Naive thymus-derived CD4-positive, alpha-beta T cell (primary cell): ENCODE measurements around the gene AGO1. TPM values are rescaled to one million over a fixed set of nuclear protein-coding genes. Genes with fewer than 3 reads are reported as not detected.

Experiments used
- polyA plus RNA-seq, 2 donors: library from polyadenylated mRNA; unstranded; fragments of 300-500 nt; fragmentation: Illumina TruSeq; gene quantifications; one replicate each; pipeline ENCODE4 v1.2.3, GENCODE V29; 2021
- total RNA-seq, 6 experiments: library from RNA in 5 of 6; stranded (reverse) in 5 of 6; gene quantifications; 1 replicate in 5 of 6; 2 replicates in 1 of 6; pipeline ENCODE4 v1.2.3 and lab custom pipeline; 2021 to 2026

Gene AGO1
- total and polyA plus RNA-seq, 7 experiments from 2014 or later = 8.9 to 28.0 (median 26.8) TPM

Other genes with a start within 250 kb of the AGO1 start
- 10 to 100 TPM; 20.4 to 93.5 (median 23.5) TPM for gene PSMB2, start 241.7 kb upstream of the AGO1 start, total RNA-seq
- gene PSMB2, start 241.7 kb upstream of the AGO1 start, polyA plus RNA-seq = 10 to 100 TPM; 46.6 to 62.6 TPM
- gene C1orf216, start 164.3 kb upstream of the AGO1 start, total RNA-seq = 10 to 100 TPM in 1 of 5 experiments, 1 to 10 TPM in 4; 3.2 to 15.2 (median 4.6) TPM
- 1 to 10 TPM; 3.6 to 5.5 TPM for gene C1orf216, start 164.3 kb upstream of the AGO1 start, polyA plus RNA-seq
- 10 to 100 TPM in 1 of 5 experiments, 1 to 10 TPM in 1, under 1 TPM in 3; 0.11 to 48.7 (median 0.64) TPM for gene CLSPN, start 113.2 kb upstream of the AGO1 start, total RNA-seq
- gene CLSPN, start 113.2 kb upstream of the AGO1 start, polyA plus RNA-seq = not detected
- gene AGO4, start 75.2 kb upstream of the AGO1 start, total RNA-seq = 10 to 100 TPM; 13.2 to 32.6 (median 17.8) TPM
- gene AGO4, start 75.2 kb upstream of the AGO1 start, polyA plus RNA-seq = 1 to 10 TPM; 2.5 to 6.4 TPM
- gene AGO3, start 47.9 kb downstream of the AGO1 start, total RNA-seq = 10 to 100 TPM; 27.2 to 49.2 (median 39.4) TPM
- 10 to 100 TPM; 11.8 to 19.3 TPM for gene AGO3, start 47.9 kb downstream of the AGO1 start, polyA plus RNA-seq
- under 1 TPM in 2 of 5 experiments, not detected in 3; 0.71 to 0.93 TPM for gene TEKT2, start 200.9 kb downstream of the AGO1 start, total RNA-seq
- not detected for gene TEKT2, start 200.9 kb downstream of the AGO1 start, polyA plus RNA-seq
- gene ADPRS, start 205.7 kb downstream of the AGO1 start, total RNA-seq = 10 to 100 TPM; 18.0 to 30.2 (median 24.2) TPM
- gene ADPRS, start 205.7 kb downstream of the AGO1 start, polyA plus RNA-seq = 10 to 100 TPM; 18.3 to 35.4 TPM
- 1 to 10 TPM in 1 of 5 experiments, under 1 TPM in 3, not detected in 1; 0.05 to 2.5 (median 0.20) TPM for gene COL8A2, start 242.0 kb downstream of the AGO1 start, total RNA-seq
- not detected for gene COL8A2, start 242.0 kb downstream of the AGO1 start, polyA plus RNA-seq